Pancreas (tissue), 10 donors: ENCODE results near the gene LEF1. TPM values are rescaled to one million over a fixed set of nuclear protein-coding genes. Genes with fewer than 3 reads are reported as not detected.

ENCODE experiments used
- ATAC-seq, 4 donors: fragments of 200-7000 bp; cut with Tn5 transposase; one replicate each; pipeline versions ENCODE4 v1.8.0 to v1.9.1; 2020; ENCODE audit warnings: mild to moderate bottlenecking in 4 of 4, moderate library complexity in 4 of 4
- DNase-seq, 6 donors: peaks; one replicate each; pipeline ENCODE4 v3.0.0-alpha.2; 2020
- FAIRE-seq: peaks from 2 replicates; lab custom pipeline; 2012; peaks lifted over from hg19 to GRCh38; lab: Jason Lieb, UNC
- H3K27ac ChIP-seq, 4 donors: fragments of 200-600 bp; sonication (generic); 1 replicate in 3 of 4; 2 replicates in 1 of 4; pipeline versions ENCODE4 v1.5.0 to v1.8.0; 2020
- H3K27me3 ChIP-seq, 4 donors: fragments of 200-600 bp; one replicate each; pipeline ENCODE4 v1.8.0; 2021
- H3K36me3 ChIP-seq, 3 donors: fragments of 200-600 bp; sonication (generic) in 1 of 3; one replicate each; pipeline versions ENCODE4 v1.5.0 to v1.8.0; 2020 to 2021
- H3K4me1 ChIP-seq, 3 donors: fragments of 200-600 bp; one replicate each; pipeline ENCODE4 v1.8.0; 2021
- H3K4me3 ChIP-seq, 4 donors: fragments of 200-600 bp; sonication (generic) in 2 of 4; one replicate each; pipeline versions ENCODE4 v1.5.0 to v1.8.0; 2020 to 2021
- H3K9me3 ChIP-seq, 4 donors: fragments of 200-600 bp; one replicate each; pipeline ENCODE4 v1.8.0; 2021
- CTCF ChIP-seq, 4 donors: fragments of 200-600 bp; sonication (generic) in 3 of 4; IDR thresholded peaks; one replicate each; pipeline versions ENCODE4 v1.5.0 to v1.8.0; 2021; ENCODE audit warnings: antibody characterized with exemption in 4 of 4
- WGBS, 2 donors: extraction: QIAGEN DNeasy Blood & Tissue Kit; methylation state at CpG; one replicate each; pipeline ENCODE4 v1.1.7; 2013; 5-methylcytosine and 5-hydroxymethylcytosine counted together
- intact Hi-C, 3 donors: fragments of 100-400 bp; cut with DNase I; formaldehyde crosslinking; loops; one replicate each; pipeline versions ENCODE4 v1.11.1 to v1.14.2; 2022
- polyA plus RNA-seq, 2 donors: library from polyadenylated mRNA; stranded (reverse); fragments of 200-250 nt; gene quantifications; one replicate each; pipeline ENCODE4 v1.2.3, GENCODE V29; 2013
- total RNA-seq, 6 donors: library from RNA; stranded (reverse); fragmentation: NEBNext Ultra II Directional in 4 of 6; extraction: Animal tissue kit (Norgen Biotek cat#: 25700) in 4 of 6; gene quantifications; one replicate each; pipeline versions ENCODE4 v1.2.1 to v1.2.4, GENCODE V29; 2021 to 2023
- donor health status: healthy with polysubstance abuse.
- donor health status: DM: no; HTN: no; CAD: no; lungs with moderate emphysema.
- donor health status: DM: no; HTN: no; CAD: no.
- donor health status: control.
- donor health status: control.
- donor health status: Bipolar disorder and iron deficiency.
- donor health status: DM: yes; HTN: yes; CAD: no.
- donor health status: DM: no; HTN: no; CAD: no.
- donor health status: DM: no; HTN: no; CAD: no.
- donor health status: DM: yes; HTN: yes; CAD: no.

LEF1 gene
- total and polyA plus RNA-seq, 8 donors, result 0.28 to 3.5 (median 0.86) TPM

- WGBS, 2 donors, result 89 to 90% methylated on average over 4 of the region's 4 CpGs
- no peak for DNase-seq
- no peak for ATAC-seq
- H3K4me1 ChIP-seq, result no peaks in the 10 kb centered on the region
- no peaks in the 10 kb centered on the region for H3K36me3 ChIP-seq
- no peak overlapping the region for H3K27ac ChIP-seq
- no peak for FAIRE-seq
- intact Hi-C loops, result no loop called here
- no peaks in the 10 kb centered on the region for H3K27me3 ChIP-seq
- no peaks in the 10 kb centered on the region for H3K9me3 ChIP-seq
- TF ChIP-seq CTCF (IDR thresholded peaks at IDR 0.05), result no peak
- no peak overlapping the region for H3K4me3 ChIP-seq
Observed at GRCh38 chr4:108191269-108191914, 22.7 kb upstream of the LEF1 start.

GRCh38 chr4:108188770-108189169, 20.0 kb upstream of the LEF1 start:
- H3K27ac ChIP-seq, result no peak overlapping the region
- H3K9me3 ChIP-seq, result no peaks in the 10 kb centered on the region
- H3K27me3 ChIP-seq, result no peaks in the 10 kb centered on the region
- DNase-seq (no peak), FAIRE-seq (no peak), ATAC-seq (peak in 2 of 4 donors; percentile 53 to 57)
- H3K36me3 ChIP-seq, result no peaks in the 10 kb centered on the region
- H3K4me1 ChIP-seq, result no peaks in the 10 kb centered on the region
- H3K4me3 ChIP-seq, result no peak overlapping the region
- intact Hi-C loops, result no loop called here
- TF ChIP-seq CTCF (IDR thresholded peaks at IDR 0.05), result no peak
- WGBS, 2 donors, result 60 to 61% methylated on average over 2 of the region's 2 CpGs

- no peak overlapping the region for H3K4me3 ChIP-seq
- H3K27me3 ChIP-seq, result no peaks in the 10 kb centered on the region
- no peaks in the 10 kb centered on the region for H3K9me3 ChIP-seq
- no peak overlapping the region for H3K27ac ChIP-seq
- no peaks in the 10 kb centered on the region for H3K4me1 ChIP-seq
- H3K36me3 ChIP-seq, result no peaks in the 10 kb centered on the region
- intact Hi-C loops, result no loop called here
- DNase-seq (no peak), FAIRE-seq (no peak), ATAC-seq (no peak)
- 79 to 93% methylated on average over 3 of the region's 3 CpGs for WGBS, 2 donors
- TF ChIP-seq CTCF (IDR thresholded peaks at IDR 0.05), result no peak
Observed at GRCh38 chr4:108185252-108185651, 16.5 kb upstream of the LEF1 start.

GRCh38 chr4:108184453-108185049, 15.8 kb upstream of the LEF1 start:
- no peaks in the 10 kb centered on the region for H3K9me3 ChIP-seq
- no peak for ATAC-seq
- DNase-seq, result no peak
- H3K36me3 ChIP-seq, result no peaks in the 10 kb centered on the region
- H3K4me3 ChIP-seq, result no peak overlapping the region
- H3K27ac ChIP-seq, result no peak overlapping the region
- no peaks in the 10 kb centered on the region for H3K4me1 ChIP-seq
- H3K27me3 ChIP-seq, result no peaks in the 10 kb centered on the region
- WGBS, 2 donors, result 59 to 73% methylated on average over 1 of the region's 1 CpG
- no peak for FAIRE-seq
- intact Hi-C loops, result no loop called here
- no peak for TF ChIP-seq CTCF (IDR thresholded peaks at IDR 0.05)

GRCh38 chr4:108181704-108182103, 13.0 kb upstream of the LEF1 start:
- Histone ChIP-seq H3K4me1 (no peaks in the 10 kb centered on the region), H3K9me3 (no peaks in the 10 kb centered on the region), H3K27ac (no peak overlapping the region), H3K27me3 (no peaks in the 10 kb centered on the region), H3K36me3 (no peaks in the 10 kb centered on the region), H3K4me3 (no peak overlapping the region)
- ATAC-seq, result no peak
- TF ChIP-seq CTCF (IDR thresholded peaks at IDR 0.05), result no peak
- DNase-seq, result no peak
- intact Hi-C loops, result no loop called here
- FAIRE-seq, result no peak
- 67 to 83% methylated on average over 2 of the region's 2 CpGs for WGBS, 2 donors
